IMR-90 (cell line): ENCODE data around the gene CDC42EP2. TPM values are rescaled to one million over a fixed set of nuclear protein-coding genes. Genes with fewer than 3 reads are reported as not detected.

Experiments
- ATAC-seq: fragments of 200-7000 bp; cut with Tn5 transposase; 2 replicates; pipeline ENCODE4 v1.9.1; 2020; ENCODE audit warnings: low read depth, mild to moderate bottlenecking, moderate library complexity
- BruUV-seq: library from RNA; stranded (reverse); fragments of 400-500 nt; replicated peaks from 2 replicates; lab custom pipeline; 2021; lab: Mats Ljungman, UMichigan
- CTCF ChIA-PET: fragments of 300-600 bp; formaldehyde crosslinking; extraction: SDS; loops from one replicate; lab custom pipeline; 2021; ENCODE audit warnings: antibody characterized with exemption; lab: Yijun Ruan, JAX
- POLR2A ChIA-PET: fragments of 300-600 bp; sonication (Branson Sonifier 250); formaldehyde crosslinking; loops from one replicate; lab custom pipeline; 2022; ENCODE audit warnings: antibody characterized with exemption; ENCODE audit not compliant: unreplicated experiment; lab: Charles Lee
- DNase-seq: peaks from one replicate; pipeline ENCODE4 v3.0.0; 2013
- H2AFZ ChIP-seq: replicated peaks from 2 replicates; pipeline ENCODE3; 2013; ENCODE audit warnings: low read length, mild to moderate bottlenecking; ENCODE audit not compliant: poor library complexity
- H2AK5ac ChIP-seq: 2 replicates; pipeline ENCODE4 v1.6.1; 2013; ENCODE audit warnings: low read depth, low read length, inconsistent platforms
- H2AK9ac ChIP-seq: replicated peaks from 2 replicates; pipeline ENCODE3; 2013; ENCODE audit warnings: mild to moderate bottlenecking, low read depth, low read length, moderate library complexity; ENCODE audit not compliant: poor library complexity
- H2BK120ac ChIP-seq: 2 replicates; pipeline ENCODE4 v1.6.1; 2013; ENCODE audit warnings: low read depth, low read length, inconsistent platforms
- H2BK15ac ChIP-seq: 3 replicates; pipeline ENCODE4 v1.6.1; 2013; ENCODE audit warnings: low read depth, low read length, inconsistent platforms
- H2BK20ac ChIP-seq: 2 replicates; pipeline ENCODE4 v1.6.1; 2013; ENCODE audit warnings: low read depth, mild to moderate bottlenecking, inconsistent platforms, low read length, moderate library complexity
- H2BK5ac ChIP-seq: 2 replicates; pipeline ENCODE4 v1.6.1; 2013; ENCODE audit warnings: mild to moderate bottlenecking, low read depth, low read length, inconsistent platforms; ENCODE audit not compliant: poor library complexity, severe bottlenecking
- H3K14ac ChIP-seq: replicated peaks from 2 replicates; pipeline ENCODE4 v1.6.1; 2013; ENCODE audit warnings: low read depth, low read length, inconsistent platforms
- H3K18ac ChIP-seq: 2 replicates; pipeline ENCODE4 v1.6.1; 2013; ENCODE audit warnings: low read depth, low read length, control low read depth
- H3K23ac ChIP-seq: 2 replicates; pipeline ENCODE4 v1.6.1; 2013; ENCODE audit warnings: low read depth, low read length, inconsistent platforms
- H3K27ac ChIP-seq: 2 replicates; pipeline ENCODE4 v1.5.1; 2013; ENCODE audit warnings: mild to moderate bottlenecking, control low read depth, low read length; ENCODE audit not compliant: insufficient read depth
- H3K27me3 ChIP-seq: 2 replicates; pipeline ENCODE4 v1.6.1; 2013; ENCODE audit warnings: low read length; ENCODE audit not compliant: control insufficient read depth, insufficient read depth
- H3K36me3 ChIP-seq: 2 replicates; pipeline ENCODE4 v1.6.1; 2013; ENCODE audit warnings: low read length, mixed read lengths; ENCODE audit not compliant: control insufficient read depth, insufficient read depth
- H3K4ac ChIP-seq: 2 replicates; pipeline ENCODE4 v1.6.1; 2013; ENCODE audit warnings: low read depth, low read length, inconsistent platforms
- H3K4me1 ChIP-seq: 2 replicates; pipeline ENCODE4 v1.6.1; 2013; ENCODE audit warnings: low read length, mixed read lengths; ENCODE audit not compliant: control insufficient read depth, insufficient read depth
- H3K4me2 ChIP-seq: 2 replicates; pipeline ENCODE4 v1.6.1; 2013; ENCODE audit warnings: low read depth, mild to moderate bottlenecking, control low read depth, low read length, moderate library complexity
- H3K4me3 ChIP-seq: 2 replicates; pipeline ENCODE4 v1.5.1; 2013; ENCODE audit warnings: low read depth, mild to moderate bottlenecking, control low read depth, low read length, moderate library complexity; ENCODE audit not compliant: insufficient read depth
- H3K56ac ChIP-seq: 2 replicates; pipeline ENCODE4 v1.6.1; 2013; ENCODE audit warnings: low read length, inconsistent platforms; ENCODE audit not compliant: insufficient read depth; ENCODE audit errors: extremely low read depth
- H3K79me1 ChIP-seq, 2 experiments: 2 replicates each; pipeline ENCODE4 v1.6.1; 2013; ENCODE audit warnings: low read length in 2 of 2, inconsistent platforms in 1 of 2, low read depth in 1 of 2
- H3K9ac ChIP-seq: 2 replicates; pipeline ENCODE4 v1.6.1; 2013; ENCODE audit warnings: low read depth, low read length, control low read depth
- H3K9me1 ChIP-seq: 2 replicates; pipeline ENCODE4 v1.6.1; 2013; ENCODE audit warnings: low read length, inconsistent platforms; ENCODE audit not compliant: insufficient read depth
- H3K9me3 ChIP-seq: 2 replicates; pipeline ENCODE4 v1.6.1; 2013; ENCODE audit warnings: low read length; ENCODE audit not compliant: control insufficient read depth, insufficient read depth
- H4K20me1 ChIP-seq: 2 replicates; pipeline ENCODE4 v1.6.1; 2013; ENCODE audit warnings: low read length, inconsistent platforms; ENCODE audit not compliant: insufficient read depth
- H4K5ac ChIP-seq: 2 replicates; pipeline ENCODE4 v1.6.1; 2013; ENCODE audit warnings: mild to moderate bottlenecking, low read depth, low read length, control low read depth
- H4K8ac ChIP-seq, 2 experiments: 2 replicates each; pipeline ENCODE4 v1.6.1; 2013; ENCODE audit warnings: low read depth in 2 of 2, low read length in 2 of 2, control low read depth in 1 of 2, inconsistent platforms in 1 of 2
- H4K91ac ChIP-seq: 2 replicates; pipeline ENCODE4 v1.6.1; 2013; ENCODE audit warnings: low read depth, low read length, inconsistent platforms; ENCODE audit not compliant: insufficient read depth
- CEBPB ChIP-seq: IDR thresholded peaks from 2 replicates; pipeline ENCODE4 v1.6.1; 2012; ENCODE audit warnings: low read depth, low read length, improper control_type of control experiment
- CHD1 ChIP-seq: IDR thresholded peaks from 2 replicates; pipeline ENCODE4 v1.6.1; 2012; ENCODE audit warnings: low read depth, low read length, improper control_type of control experiment
- MAZ ChIP-seq: IDR thresholded peaks from 2 replicates; pipeline ENCODE4 v1.6.1; 2012; ENCODE audit warnings: low read depth, mild to moderate bottlenecking, low read length, improper control_type of control experiment, moderate library complexity, borderline replicate concordance
- RAD21 ChIP-seq: IDR thresholded peaks from 2 replicates; pipeline ENCODE4 v1.6.1; 2012; ENCODE audit warnings: low read length, improper control_type of control experiment
- RCOR1 ChIP-seq: IDR thresholded peaks from 2 replicates; pipeline ENCODE4 v1.6.1; 2012; ENCODE audit warnings: mild to moderate bottlenecking, low read length, improper control_type of control experiment; ENCODE audit not compliant: insufficient replicate concordance
- RFX5 ChIP-seq: IDR thresholded peaks from 2 replicates; pipeline ENCODE4 v1.8.0; 2012; ENCODE audit warnings: low read depth, mild to moderate bottlenecking, low read length, moderate library complexity
- SMC3 ChIP-seq: fragments of 150-350 bp; IDR thresholded peaks from 2 replicates; pipeline ENCODE4 v1.6.1; 2016; ENCODE audit warnings: low read depth, mild to moderate bottlenecking, antibody characterized with exemption, low read length, moderate library complexity
- USF2 ChIP-seq: fragments of 150-350 bp; IDR thresholded peaks from 2 replicates; pipeline ENCODE4 v1.6.1; 2017; ENCODE audit warnings: mild to moderate bottlenecking, antibody characterized with exemption, low read length, low read depth
- WGBS, 2 experiments: methylation state at CpG; one replicate each; pipeline versions ENCODE4 v1.1.5 to v1.1.7; 2013; ENCODE audit warnings: missing lambda C conversion rate in 2 of 2; ENCODE audit not compliant: insufficient read length in 1 of 2; ENCODE audit errors: extremely low coverage in 2 of 2; 5-methylcytosine and 5-hydroxymethylcytosine counted together
- dilution Hi-C: fragments of 300-500 bp; cut with HindIII; formaldehyde crosslinking; loops from one replicate; pipeline ENCODE4 v1.14.3; 2018; ENCODE audit warnings: low sequenced_read_pairs; ENCODE audit not compliant: unreplicated experiment
- in situ Hi-C: fragments of 300-500 bp; cut with MboI; formaldehyde crosslinking; loops from 3 replicates; pipeline ENCODE4 v1.14.3; 2019; ENCODE audit warnings: low sequenced_read_pairs, inconsistent platforms, mixed read lengths
- intact Hi-C: fragments of 100-400 bp; cut with micrococcal nuclease; formaldehyde crosslinking; loops from 2 replicates; pipeline ENCODE4 v1.10.0; 2022
- polyA plus RNA-seq, 3 experiments: library from polyadenylated mRNA; depleted of rRNA; stranded (reverse); fragments of >200 nt; gene quantifications; 2 replicates each; pipeline ENCODE4 v1.2.3, GENCODE V29; 2012; ENCODE audit warnings: low replicate concordance in 1 of 3
- total RNA-seq: library from RNA; depleted of rRNA; stranded (reverse); fragments of >200 nt; gene quantifications from 2 replicates; pipeline ENCODE4 v1.2.3, GENCODE V29; 2012
- TF ChIP-seq, protein P1 (sequence below): conservative IDR thresholded peaks from 2 replicates; pipeline ENCODE4 v1.5.1; 2012; ENCODE audit warnings: mild to moderate bottlenecking, low read depth, low read length, improper control_type of control experiment

The CDC42EP2 gene
- total and polyA plus RNA-seq, 2 of the 4 experiments (the other 2 are of a cell fraction): 5.2 to 27.5 TPM

DNA sequence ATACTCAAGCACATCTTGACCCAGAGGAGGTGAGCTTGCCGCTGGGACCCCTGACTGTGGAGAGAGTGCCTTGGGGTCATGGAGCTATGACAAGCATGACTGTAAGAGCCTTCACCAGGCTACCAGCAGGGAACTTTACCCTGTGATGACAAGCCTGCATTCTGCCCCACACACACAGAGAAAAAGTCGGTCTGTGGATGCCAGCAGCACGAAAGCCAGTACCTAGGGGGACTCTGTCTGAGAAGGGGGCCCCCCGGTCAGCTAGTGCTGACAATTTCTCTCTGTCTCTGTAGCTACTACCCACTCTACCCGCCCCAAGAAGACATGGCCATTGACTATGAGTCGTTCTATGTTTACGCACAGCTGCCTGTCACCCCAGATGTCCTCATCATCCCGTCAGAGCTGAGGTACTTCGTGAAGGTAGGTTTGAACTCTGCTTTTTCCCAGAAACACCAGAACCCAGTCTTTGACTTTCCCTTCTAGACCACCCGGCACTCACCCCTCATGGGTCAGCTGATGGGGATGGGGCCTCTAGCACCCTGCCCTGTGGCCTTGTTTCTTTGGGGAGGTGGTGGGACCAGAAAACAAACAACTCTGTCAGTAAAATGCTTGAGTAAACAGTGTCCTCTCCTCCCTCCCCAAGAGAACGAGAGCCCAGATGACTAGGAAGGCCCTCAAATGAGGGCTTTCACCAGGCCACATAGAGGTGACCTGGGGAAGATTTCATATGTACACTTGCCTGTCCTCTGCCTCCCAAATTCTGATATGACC, 18.9 kb upstream of the CDC42EP2 start (continued):
- TF ChIP-seq RCOR1: no peak
- TF ChIP-seq CHD1: no peak
- no peak for TF ChIP-seq RAD21

GRCh38 chr11:65297026-65297672, 17.5 kb upstream of the CDC42EP2 start:
- H3K4me1 ChIP-seq: peaks cover 62% of the 10 kb centered on the region
- ChIA-PET CTCF (interaction anchor here (2.7 kb wide), 1 partner anchor 19 kb away, joined by 10 read pairs; no protein-coding TSS in a partner anchor), POLR2A (no interaction called here)
- TF ChIP-seq SMC3 (no peak), RFX5 (no peak), USF2 (no peak), CHD1 (no peak), MAZ (no peak), CEBPB (no peak), RCOR1 (no peak)
- TF ChIP-seq, protein P1, sequence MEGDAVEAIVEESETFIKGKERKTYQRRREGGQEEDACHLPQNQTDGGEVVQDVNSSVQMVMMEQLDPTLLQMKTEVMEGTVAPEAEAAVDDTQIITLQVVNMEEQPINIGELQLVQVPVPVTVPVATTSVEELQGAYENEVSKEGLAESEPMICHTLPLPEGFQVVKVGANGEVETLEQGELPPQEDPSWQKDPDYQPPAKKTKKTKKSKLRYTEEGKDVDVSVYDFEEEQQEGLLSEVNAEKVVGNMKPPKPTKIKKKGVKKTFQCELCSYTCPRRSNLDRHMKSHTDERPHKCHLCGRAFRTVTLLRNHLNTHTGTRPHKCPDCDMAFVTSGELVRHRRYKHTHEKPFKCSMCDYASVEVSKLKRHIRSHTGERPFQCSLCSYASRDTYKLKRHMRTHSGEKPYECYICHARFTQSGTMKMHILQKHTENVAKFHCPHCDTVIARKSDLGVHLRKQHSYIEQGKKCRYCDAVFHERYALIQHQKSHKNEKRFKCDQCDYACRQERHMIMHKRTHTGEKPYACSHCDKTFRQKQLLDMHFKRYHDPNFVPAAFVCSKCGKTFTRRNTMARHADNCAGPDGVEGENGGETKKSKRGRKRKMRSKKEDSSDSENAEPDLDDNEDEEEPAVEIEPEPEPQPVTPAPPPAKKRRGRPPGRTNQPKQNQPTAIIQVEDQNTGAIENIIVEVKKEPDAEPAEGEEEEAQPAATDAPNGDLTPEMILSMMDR: no peak
- H4K20me1 ChIP-seq: 0 out of 2 replicates have a peak, but pooled peaks cover 6% of the 10 kb centered on the region
- no TSS peak for BruUV-seq
- no peak overlapping the region for H3K56ac ChIP-seq
- no peak overlapping the region for H3K4me3 ChIP-seq
- peaks cover 14 to 61% of the 10 kb centered on the region in 2 experiments for H3K79me1 ChIP-seq
- peak overlapping the region; percentile 18; the same call in 1 of the 2 replicates for H4K5ac ChIP-seq
- H2BK20ac ChIP-seq: peak overlapping the region; percentile 36; the same call in 1 of the 2 replicates
- H3K9ac ChIP-seq: no peak overlapping the region
- intact Hi-C loops (no loop called here), in situ Hi-C loops (no loop called here), dilution Hi-C loops (no loop called here)
- DNase-seq (no peak), ATAC-seq (no peak)
- 0 out of 3 replicates have a peak overlapping the region, but pooled peaks have one; percentile 49 for H2BK15ac ChIP-seq
- H3K4me2 ChIP-seq: no peak overlapping the region
- H2BK120ac ChIP-seq: peak overlapping the region; percentile 54
- peaks cover 41% of the 10 kb centered on the region for H3K9me1 ChIP-seq
- H2AK9ac ChIP-seq: peak overlapping the region; percentile 33
- H3K36me3 ChIP-seq: 0 out of 2 replicates have a peak, but pooled peaks cover 3% of the 10 kb centered on the region
- WGBS, 2 experiments: 76% methylated on average over 5 of the region's 12 CpGs; no CpG with 5 or more reads in 1 of the 2 experiments
- H3K27me3 ChIP-seq: no peaks in the 10 kb centered on the region
- no peaks in the 10 kb centered on the region for H3K9me3 ChIP-seq
- H2BK5ac ChIP-seq: peak overlapping the region; percentile 7
- H3K18ac ChIP-seq: peak overlapping the region; percentile 35; the same call in 1 of the 2 replicates
- peak overlapping the region; percentile 68 for H3K4ac ChIP-seq
- peak overlapping the region; percentile 43 for H3K14ac ChIP-seq
- peak overlapping the region; percentile 8 for H2AFZ ChIP-seq
- H3K27ac ChIP-seq: peak overlapping the region; percentile 66; the same call in 1 of the 2 replicates
- no peak overlapping the region for H3K23ac ChIP-seq
- H2AK5ac ChIP-seq: peak overlapping the region; percentile 81; the same call in 1 of the 2 replicates
- peak overlapping the region; percentile 77 for H4K91ac ChIP-seq
- H4K8ac ChIP-seq: peak overlapping the region; percentile 21 to 66; a peak in 2 of 4 replicates
